ENCODE data around the gene AHCYL1.

DNA sequence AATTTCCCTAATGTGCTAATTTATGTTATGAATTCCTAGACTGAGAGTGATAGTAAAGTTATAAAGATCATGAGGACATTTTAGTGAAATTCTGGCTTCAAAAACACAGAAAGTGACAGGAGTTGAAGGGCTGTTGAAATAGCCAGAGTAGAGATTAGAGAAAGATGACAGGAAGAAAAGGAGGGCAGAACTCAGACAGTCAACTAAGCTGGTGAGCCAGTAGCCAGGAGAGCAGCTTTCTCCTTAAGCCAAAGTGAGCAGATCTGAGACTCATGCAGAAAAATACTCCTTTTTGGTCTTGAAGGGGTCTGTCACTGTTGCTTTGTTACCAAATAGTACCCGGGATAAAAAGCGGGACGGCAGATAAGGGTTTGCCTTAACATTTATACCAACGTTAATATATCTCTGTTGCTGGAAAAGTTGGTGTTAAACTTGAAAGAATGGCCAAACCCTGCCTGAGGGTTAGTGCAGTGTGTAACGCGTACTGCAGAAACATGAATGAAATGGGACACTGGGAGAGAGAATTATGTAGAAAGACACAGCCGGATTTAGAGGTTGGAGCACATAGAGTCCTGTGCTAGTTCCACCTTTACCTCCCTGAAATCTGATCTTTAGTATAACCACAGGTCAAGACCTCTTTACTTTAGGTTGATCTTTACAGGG lies 12.8 kb downstream of the AHCYL1 start:
- TF ChIP-seq, protein P1, sequence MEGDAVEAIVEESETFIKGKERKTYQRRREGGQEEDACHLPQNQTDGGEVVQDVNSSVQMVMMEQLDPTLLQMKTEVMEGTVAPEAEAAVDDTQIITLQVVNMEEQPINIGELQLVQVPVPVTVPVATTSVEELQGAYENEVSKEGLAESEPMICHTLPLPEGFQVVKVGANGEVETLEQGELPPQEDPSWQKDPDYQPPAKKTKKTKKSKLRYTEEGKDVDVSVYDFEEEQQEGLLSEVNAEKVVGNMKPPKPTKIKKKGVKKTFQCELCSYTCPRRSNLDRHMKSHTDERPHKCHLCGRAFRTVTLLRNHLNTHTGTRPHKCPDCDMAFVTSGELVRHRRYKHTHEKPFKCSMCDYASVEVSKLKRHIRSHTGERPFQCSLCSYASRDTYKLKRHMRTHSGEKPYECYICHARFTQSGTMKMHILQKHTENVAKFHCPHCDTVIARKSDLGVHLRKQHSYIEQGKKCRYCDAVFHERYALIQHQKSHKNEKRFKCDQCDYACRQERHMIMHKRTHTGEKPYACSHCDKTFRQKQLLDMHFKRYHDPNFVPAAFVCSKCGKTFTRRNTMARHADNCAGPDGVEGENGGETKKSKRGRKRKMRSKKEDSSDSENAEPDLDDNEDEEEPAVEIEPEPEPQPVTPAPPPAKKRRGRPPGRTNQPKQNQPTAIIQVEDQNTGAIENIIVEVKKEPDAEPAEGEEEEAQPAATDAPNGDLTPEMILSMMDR (IDR thresholded peaks at IDR 0.05): no peak
- no peak for TF ChIP-seq POLR2A (IDR thresholded peaks at IDR 0.05)
